Retinal pigment epithelial cell (primary cell): Measurements from ENCODE around the gene DENND5A.
"Not testable (repeated sequence)": the region's sequence is repeated elsewhere in the genome, so short reads cannot be mapped to it uniquely, and the experiment has no call there.

Experiments
- DNase-seq: peaks from one replicate; pipeline ENCODE4 v3.0.0-alpha.2; 2010; ENCODE audit warnings: low read depth
- H3K4me3 ChIP-seq: 2 replicates; pipeline ENCODE4 v1.5.1; 2011; ENCODE audit warnings: mild to moderate bottlenecking, low read length, control low read depth, moderate library complexity
- CTCF ChIP-seq: conservative IDR thresholded peaks from 2 replicates; pipeline ENCODE4 v1.5.1; 2011; ENCODE audit warnings: low read depth, low read length, control low read depth, inconsistent platforms

DENND5A gene

DNA sequence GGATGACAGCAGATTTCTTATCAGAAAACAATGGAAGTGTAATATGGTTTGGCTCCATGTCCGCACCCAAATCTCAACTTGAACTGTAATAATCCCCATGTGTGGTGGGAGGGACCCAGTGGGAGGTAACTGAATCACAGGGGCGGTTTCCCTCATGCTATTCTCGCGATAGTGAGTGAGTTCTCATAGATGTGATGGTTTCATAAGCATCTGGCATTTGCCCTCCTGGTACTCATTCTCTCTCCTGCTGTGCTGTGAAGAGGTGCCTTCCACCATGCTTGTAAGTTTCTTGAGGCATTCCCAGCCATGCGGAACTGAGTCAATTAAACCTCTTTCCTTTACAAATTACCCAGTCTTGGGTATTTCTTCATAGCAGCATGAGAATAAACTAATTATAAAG, 92.8 kb downstream of the DENND5A start:
- TF ChIP-seq CTCF = no peak
- no peak for DNase-seq
- H3K4me3 ChIP-seq = no peak overlapping the region

DNA sequence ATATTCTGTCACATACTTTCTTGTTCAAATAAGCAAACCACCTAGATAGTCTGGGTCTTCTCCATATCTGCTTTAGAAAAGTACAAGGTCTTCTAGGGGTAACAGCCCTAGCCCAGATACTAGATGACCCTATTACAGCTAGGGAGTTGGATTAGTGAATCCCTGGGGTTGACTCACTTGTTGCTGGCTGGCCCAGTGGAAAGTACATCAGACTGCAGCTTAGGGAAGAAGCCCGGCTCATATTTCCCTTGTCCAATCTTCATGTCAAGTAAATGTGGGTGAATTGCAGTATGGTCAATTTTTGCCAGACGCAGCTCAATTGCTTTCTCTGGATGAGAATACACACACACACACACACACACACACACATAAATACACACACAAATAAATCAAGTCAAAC, 94.7 kb downstream of the DENND5A start:
- DNase-seq = peak; percentile 16
- TF ChIP-seq CTCF = no peak
- H3K4me3 ChIP-seq = no peak overlapping the region

DNA sequence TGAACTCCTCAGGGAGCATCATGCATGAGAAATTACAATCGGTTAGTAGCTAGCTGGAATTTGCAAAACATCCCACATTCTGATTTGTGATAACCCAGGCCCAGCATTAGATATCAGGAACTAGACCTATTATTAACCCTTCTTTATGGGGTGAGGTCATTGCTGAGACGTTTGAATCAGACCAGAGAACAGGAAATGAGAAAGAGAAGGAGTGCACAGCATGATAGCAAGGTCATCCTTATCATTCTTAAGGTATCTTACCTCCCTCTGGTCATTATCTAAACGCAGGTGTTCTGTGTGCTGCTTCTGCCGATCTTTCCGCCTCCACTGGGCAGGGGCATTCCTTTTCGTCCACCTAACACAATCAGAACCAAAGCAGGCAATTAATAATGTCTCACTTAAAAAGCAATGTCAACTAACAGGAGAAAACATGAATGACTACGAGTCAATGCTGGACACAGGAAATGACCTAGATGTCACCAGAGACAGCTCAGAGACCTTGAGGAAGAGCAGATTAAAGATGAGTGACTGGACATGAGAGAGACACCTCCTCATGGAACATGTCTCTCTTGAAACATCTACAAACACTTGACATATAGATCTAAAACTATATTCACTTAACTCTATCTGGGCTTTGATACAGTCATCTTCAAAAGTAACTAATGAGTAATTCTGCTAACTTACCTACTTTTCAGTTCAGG, 95.4 kb downstream of the DENND5A start:
- H3K4me3 ChIP-seq = no peak overlapping the region
- DNase-seq = no peak

DNA sequence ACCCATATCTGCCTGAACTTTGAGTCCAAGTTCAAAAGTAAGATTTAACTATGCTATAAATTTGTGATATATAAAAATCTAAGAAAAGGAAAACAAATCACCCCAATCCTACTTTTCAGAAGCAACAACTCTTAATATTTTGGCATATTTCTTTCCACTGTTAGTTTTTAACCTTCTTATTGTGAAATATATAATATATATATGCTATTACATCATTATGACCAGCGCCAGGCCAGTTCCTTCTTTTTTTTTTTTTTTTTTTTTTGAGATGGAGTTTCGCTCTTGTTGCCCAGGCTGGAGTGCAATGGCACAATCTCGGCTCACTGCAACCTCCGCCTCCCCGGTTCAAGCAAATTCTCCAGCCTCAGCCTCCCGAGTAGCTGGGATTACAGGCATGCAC, 103.2 kb downstream of the DENND5A start:
- not testable (repeated sequence) for H3K4me3 ChIP-seq, DNase-seq

More for the DNA sequence above, 95.4 kb downstream of the DENND5A start:
- no peak for TF ChIP-seq CTCF

DNA sequence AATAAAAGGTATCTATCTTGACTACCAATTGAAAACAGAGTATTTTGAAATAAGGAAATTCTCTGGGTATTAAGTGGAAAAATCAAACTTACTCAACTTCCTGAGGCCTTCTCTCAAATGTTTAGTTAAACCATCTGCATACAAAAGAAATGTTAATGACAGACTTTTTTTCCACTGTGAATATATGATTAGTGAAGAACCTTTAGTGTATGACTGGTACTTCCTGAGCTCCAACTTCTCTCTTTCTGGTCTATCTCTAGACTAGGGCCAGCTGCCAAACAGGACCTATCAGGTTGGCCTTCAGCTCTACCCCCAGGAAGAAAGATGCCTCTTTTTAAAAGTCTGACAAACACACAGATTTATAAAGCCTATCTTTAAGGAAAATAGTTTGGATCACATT, 105.0 kb downstream of the DENND5A start:
- no peak overlapping the region for H3K4me3 ChIP-seq
- no peak for DNase-seq
- no peak for TF ChIP-seq CTCF

DNA sequence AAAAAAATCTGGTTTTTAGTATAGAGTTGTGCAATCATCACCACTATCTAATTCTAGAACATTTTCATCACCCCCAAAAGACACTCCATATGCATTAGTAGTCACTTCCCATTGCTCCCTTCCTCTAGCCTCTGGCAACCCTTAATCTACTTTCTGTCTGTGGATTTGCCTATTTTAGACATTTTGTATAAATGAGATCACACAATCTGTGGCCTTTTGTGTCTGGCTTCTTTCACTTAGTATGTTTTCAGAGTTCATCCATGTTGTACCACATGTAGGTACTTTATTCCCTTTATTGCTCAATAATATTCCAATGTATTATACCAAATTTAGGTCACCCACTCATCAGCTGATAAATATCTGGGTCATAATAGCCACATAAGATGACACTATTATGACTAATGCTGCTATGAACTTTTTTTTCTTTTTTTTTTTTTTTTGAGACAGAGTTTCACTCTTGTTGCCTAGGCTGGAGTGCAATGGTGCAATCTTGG, 106.2 kb downstream of the DENND5A start:
- DNase-seq = no peak
- no peak overlapping the region for H3K4me3 ChIP-seq
- no peak for TF ChIP-seq CTCF

- TF ChIP-seq CTCF = no peak
These were observed 109.2 kb downstream of the DENND5A start for GRCh38 chr11:9155930-9156329.

More at GRCh38 chr11:9155930-9156329, 109.2 kb downstream of the DENND5A start:
- DNase-seq = no peak
- no peak overlapping the region for H3K4me3 ChIP-seq
